HT-29 (cell line): Measurements from ENCODE around the gene PSMB10. TPM values are rescaled to one million over a fixed set of nuclear protein-coding genes. Genes with fewer than 3 reads are reported as not detected.

Experiments used
- DNase-seq: peaks from one replicate; pipeline ENCODE4 v3.0.0-alpha.2; 2015; ENCODE audit warnings: low spot score
- small RNA-seq: library from RNA; depleted of rRNA; stranded (forward); fragments of <200 nt; gene quantifications from one replicate; pipeline ENCODE3, GENCODE V24; 2014
- total RNA-seq: library from RNA; depleted of rRNA; stranded (reverse); fragments of >200 nt; shearing (Covaris generic); gene quantifications from 2 replicates; pipeline ENCODE4 v1.2.3, GENCODE V29; 2014; rRNA removed

The PSMB10 gene
- total RNA-seq, 1 experiment from 2014 or later = 191 TPM

DNA sequence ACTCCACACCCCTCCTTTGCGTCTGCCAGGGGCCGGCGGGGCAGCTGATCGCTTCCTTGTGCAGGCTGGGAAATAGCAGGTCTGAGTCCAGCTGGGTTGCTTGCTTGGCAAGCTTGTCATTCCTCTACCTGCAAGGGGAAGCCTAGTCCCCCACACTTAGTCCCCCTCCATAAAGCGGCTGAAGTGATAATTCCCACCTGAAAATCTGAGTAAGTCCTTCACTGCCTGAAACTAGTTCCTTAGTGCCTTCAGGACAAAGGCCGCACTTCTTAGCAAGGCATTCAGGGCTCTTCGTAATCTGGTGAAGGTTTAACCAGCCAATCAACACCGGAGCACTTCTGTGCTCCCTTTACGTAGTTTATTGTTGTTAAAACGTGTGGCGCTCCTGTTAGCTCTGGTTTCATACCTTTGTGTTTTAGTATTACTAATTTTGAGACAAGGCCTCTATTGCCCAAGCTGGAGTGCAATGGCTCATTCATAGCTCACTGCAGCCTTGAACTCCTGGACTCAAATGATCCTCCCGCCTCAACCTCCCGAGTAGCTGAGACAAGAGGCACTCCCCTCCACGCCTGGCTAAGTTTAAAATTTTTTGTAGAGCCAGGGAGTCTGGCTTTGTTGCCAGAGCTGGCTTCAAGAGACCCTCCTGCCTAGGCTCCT lies 42.8 kb downstream of the PSMB10 start:
- no peak for DNase-seq

DNA sequence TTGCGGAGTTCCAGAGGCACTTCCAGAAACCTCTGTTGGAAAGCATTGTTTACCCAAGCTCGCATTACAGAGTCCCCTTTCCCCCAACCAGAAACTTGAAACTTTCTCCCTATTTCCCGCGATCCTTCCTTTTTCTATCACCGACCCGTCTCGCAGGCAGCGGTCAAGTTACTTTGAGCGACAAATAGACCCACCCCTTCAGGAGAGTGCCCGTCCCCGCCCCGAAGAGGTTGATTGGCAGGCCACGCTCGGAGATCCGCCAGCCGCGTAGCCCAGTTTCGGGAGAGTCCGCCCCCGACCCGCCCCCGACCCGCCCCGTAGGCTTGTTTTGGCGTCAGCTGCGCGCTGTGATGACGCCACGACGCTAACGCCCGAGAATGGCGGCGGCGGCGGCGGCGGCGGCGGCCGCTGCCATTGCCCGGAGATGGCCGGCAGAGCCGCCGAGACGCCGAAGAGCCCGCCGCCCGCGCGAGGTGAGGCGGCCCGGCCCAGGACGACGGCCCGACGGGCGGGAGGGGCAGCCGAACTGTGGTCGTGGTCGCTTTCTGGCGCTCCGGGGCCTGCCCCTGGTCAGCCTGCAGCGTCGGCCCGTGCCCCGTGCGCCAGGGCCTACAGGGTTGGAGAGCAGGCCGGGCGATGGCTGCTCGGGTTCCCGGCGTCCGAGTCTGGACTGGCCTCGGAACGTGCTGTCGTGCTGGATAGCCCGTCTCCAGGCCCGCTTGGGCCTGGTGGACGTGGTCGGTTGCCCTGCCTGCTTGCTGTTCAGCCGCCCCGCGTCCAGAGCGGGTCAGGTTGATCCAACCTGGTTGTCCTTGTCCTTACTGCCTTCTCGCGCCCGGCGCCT lies 43.5 kb downstream of the PSMB10 start, which contains the start of gene PSKH1:
Gene PSKH1 (plus strand): TSS at position 356 of the 844 bp plus-strand sequence. CDS start 15,496 bp downstream, outside the sequence.
- peak; percentile 92 for DNase-seq

DNA sequence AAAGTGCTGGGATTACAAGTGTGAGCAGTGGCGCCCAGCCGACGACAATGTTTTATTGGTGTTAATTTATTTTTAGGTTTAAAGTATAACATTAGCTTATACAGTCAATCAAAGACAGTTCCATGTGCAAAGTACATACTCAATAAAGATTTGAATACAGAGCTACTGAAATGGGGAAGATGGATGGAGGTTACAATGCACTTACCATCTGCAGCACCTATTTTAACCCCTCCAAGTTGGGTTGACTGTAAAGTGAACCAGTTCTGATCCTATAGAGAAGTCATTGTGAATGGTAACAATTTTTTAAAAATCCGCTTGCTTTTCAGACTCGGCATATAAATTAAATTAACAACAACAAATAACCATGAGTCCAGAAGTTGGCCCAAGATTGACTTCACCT lies 44.3 kb downstream of the PSMB10 start:
- no peak for DNase-seq

DNA sequence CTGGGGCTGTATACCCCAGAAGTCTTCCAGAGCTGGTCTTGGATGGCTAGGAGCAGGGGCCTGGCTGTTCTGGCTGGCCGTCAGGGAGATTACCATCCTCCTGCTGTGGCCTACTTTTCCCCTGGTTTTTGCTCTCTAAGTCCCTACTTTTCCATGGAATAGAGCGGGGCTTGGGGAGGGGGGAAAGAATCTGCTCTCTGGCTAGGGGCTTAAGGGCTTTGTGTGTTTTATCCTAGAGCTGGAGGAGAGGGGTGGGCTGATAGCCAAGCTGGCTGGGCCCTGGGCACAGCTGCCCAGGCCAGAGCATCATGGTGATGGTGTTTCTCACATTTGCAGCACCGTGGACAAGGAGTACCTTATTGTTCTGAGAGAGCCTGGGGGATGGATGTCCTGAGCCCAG lies 48.3 kb downstream of the PSMB10 start:
- no peak for DNase-seq

DNA sequence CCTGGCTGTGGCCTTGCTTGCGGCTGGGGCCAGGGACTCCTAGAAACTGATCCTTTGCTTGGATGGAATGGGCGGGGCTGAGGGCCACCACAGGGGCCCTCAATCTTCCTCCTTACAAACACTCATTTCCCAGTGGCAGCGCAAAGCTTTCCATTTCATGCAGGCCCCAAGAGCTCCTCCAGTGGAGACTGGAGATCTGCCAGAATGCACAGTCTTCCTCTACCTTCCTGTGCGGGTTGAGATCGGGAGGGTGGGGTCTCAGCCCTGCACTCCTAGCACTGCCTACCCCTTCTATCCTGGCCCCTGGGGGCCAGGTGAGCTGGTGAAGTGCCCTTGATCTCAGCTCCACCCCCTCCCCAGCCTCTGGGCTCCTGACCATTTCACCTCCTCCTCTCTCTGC lies 50.3 kb downstream of the PSMB10 start:
- no peak for DNase-seq

DNA sequence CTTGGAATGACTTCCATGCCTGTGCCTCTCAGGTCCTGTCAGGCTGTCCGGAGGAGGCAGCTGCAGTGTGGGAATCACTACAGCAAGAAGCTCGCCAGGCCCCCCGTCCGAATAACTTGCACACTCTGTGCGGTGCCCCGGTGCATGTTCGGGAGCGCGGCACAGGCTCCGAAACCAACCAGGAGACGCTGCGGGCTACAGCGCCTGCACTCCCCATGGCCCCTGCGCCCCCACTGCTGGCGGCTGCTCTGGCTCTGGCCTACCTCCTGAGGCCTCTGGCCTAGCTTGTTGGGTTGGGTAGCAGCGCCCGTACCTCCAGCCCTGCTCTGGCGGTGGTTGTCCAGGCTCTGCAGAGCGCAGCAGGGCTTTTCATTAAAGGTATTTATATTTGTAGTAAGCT lies 50.7 kb downstream of the PSMB10 start:
- DNase-seq = no peak

DNA sequence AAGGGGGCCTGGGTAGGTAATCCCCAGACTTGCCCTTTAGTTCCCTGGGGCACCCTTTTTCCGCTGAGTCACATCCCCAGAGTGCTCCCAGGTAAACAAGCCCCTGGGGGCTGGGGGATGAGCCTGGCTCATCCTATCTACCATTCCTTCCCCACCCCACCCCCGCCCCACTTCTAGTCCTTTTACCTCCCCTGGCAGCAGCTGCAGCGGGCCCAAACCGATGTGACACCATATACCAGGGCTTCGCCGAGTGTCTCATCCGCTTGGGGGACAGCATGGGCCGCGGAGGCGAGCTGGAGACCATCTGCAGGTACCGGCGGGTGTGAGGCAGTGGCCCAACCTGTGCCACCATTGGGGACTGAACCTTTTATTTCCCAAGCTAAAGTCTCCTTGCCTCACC lies 51.1 kb downstream of the PSMB10 start:
- no peak for DNase-seq

DNA sequence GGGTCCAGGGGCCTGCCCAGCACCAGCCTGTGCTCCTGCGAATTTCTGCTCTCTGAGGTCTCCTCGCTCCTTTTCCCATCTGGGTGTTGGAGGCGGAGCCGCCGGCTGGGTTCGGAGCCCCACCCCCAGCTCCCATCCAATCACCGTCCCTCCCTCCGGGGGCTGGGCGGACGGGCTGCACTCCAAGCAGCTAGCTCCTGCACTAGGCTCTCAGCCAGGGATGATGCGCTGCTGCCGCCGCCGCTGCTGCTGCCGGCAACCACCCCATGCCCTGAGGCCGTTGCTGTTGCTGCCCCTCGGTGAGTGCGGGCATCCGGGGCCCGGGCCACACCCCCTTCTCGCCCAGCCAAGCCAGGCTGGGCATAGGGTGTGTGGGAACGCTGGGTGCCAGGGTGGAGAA lies 52.0 kb downstream of the PSMB10 start, which contains the start of gene NRN1L:
Gene NRN1L (plus strand): TSS at position 202 of the 400 bp plus-strand sequence. CDS start 19 bp downstream, at position 221.
- no peak for DNase-seq

Small RNA genes within 50 kb of the gene (small RNA-seq; reads per million reads assigned to genes)
- not detected for gene NRN1L

Other genes starting within 250 kb of the PSMB10 start
- 16.8 and 19.7 TPM in 2 replicates for gene GFOD2, start 217.5 kb downstream of the PSMB10 start, total RNA-seq
- gene RANBP10, start 130.3 kb downstream of the PSMB10 start, total RNA-seq = 6.7 and 8.3 TPM in 2 replicates
- gene TSNAXIP1, start 130.0 kb downstream of the PSMB10 start, total RNA-seq = 1.1 TPM in 1 of 2 replicates, not detected in the other
- 66.3 and 80.9 TPM in 2 replicates for gene THAP11, start 94.5 kb downstream of the PSMB10 start, total RNA-seq
- gene NUTF2, start 89.9 kb downstream of the PSMB10 start, total RNA-seq = 158 and 183 TPM in 2 replicates
- 42.8 and 43.2 TPM in 2 replicates for gene CENPT, start 89.2 kb downstream of the PSMB10 start, total RNA-seq
- gene EDC4, start 63.8 kb downstream of the PSMB10 start, total RNA-seq = 107 and 121 TPM in 2 replicates
- gene NRN1L, start 52.0 kb downstream of the PSMB10 start, total RNA-seq = 0.64 and 2.5 TPM in 2 replicates
- gene PSKH1, start 43.6 kb downstream of the PSMB10 start, total RNA-seq = 11.5 and 15.1 TPM in 2 replicates
- 2.2 and 3.5 TPM in 2 replicates for gene CTRL, start 5.0 kb downstream of the PSMB10 start, total RNA-seq
- 1.4 and 3.3 TPM in 2 replicates for gene LCAT, start 7.3 kb upstream of the PSMB10 start, total RNA-seq
- 10.0 and 14.1 TPM in 2 replicates for gene SLC12A4, start 31.8 kb upstream of the PSMB10 start, total RNA-seq
- not detected in 2 replicates for gene DPEP3, start 43.6 kb upstream of the PSMB10 start, total RNA-seq
- not detected in 2 replicates for gene DPEP2, start 62.6 kb upstream of the PSMB10 start, total RNA-seq
- gene DPEP2NB, start 79.1 kb upstream of the PSMB10 start, total RNA-seq = not detected in 2 replicates
- 27.4 and 30.4 TPM in 2 replicates for gene DDX28, start 86.4 kb upstream of the PSMB10 start, total RNA-seq
- gene DUS2, start 86.4 kb upstream of the PSMB10 start, total RNA-seq = 18.7 and 19.0 TPM in 2 replicates
- 20.4 and 20.8 TPM in 2 replicates for gene NFATC3, start 148.5 kb upstream of the PSMB10 start, total RNA-seq